Lower leg skin (tissue), 4 donors: ENCODE data around the gene LDLRAP1. TPM values are rescaled to one million over a fixed set of nuclear protein-coding genes. Genes with fewer than 3 reads are reported as not detected.

Source experiments
- DNase-seq, 2 donors: peaks; one replicate each; pipeline ENCODE4 v3.0.0-alpha.2; 2019; ENCODE audit warnings: low spot score in 2 of 2
- H3K4me3 ChIP-seq: fragments of 200-600 bp; sonication (generic); 2 replicates; pipeline ENCODE4 v1.5.1; 2017; ENCODE audit warnings: mild to moderate bottlenecking, low read depth; ENCODE audit not compliant: poor library complexity, severe bottlenecking
- CTCF ChIP-seq, 3 donors: fragments of 450-650 bp; IDR thresholded peaks; one replicate each; pipeline ENCODE4 v1.5.1; 2016; ENCODE audit warnings: antibody characterized with exemption in 3 of 3, mild to moderate bottlenecking in 3 of 3, moderate library complexity in 2 of 3
- POLR2A ChIP-seq, 2 donors: fragments of 450-650 bp; IDR thresholded peaks; one replicate each; pipeline ENCODE4 v1.6.1; 2016 to 2017; ENCODE audit warnings: antibody characterized with exemption in 2 of 2, mild to moderate bottlenecking in 1 of 2, moderate library complexity in 1 of 2
- WGBS, 2 donors: methylation state at CpG; one replicate each; pipeline ENCODE4 v1.1.5; 2018; 5-methylcytosine and 5-hydroxymethylcytosine counted together
- intact Hi-C: fragments of 100-400 bp; cut with DNase I; formaldehyde crosslinking; loops from one replicate; pipeline ENCODE4 v1.15.0; 2023; ENCODE audit warnings: low total_unique reads
- total RNA-seq, 4 donors: library from RNA; depleted of rRNA; stranded (reverse); fragments of >200 nt; gene quantifications; one replicate each; pipeline ENCODE4 v1.1.0, GENCODE V29; 2016

LDLRAP1 gene
- total RNA-seq, 4 donors from 2014 or later, result 26.9 to 36.7 (median 27.2) TPM

- no peak overlapping the region for H3K4me3 ChIP-seq
- 71 to 75% methylated on average over 6 of the region's 6 CpGs for WGBS, 2 donors
- no peak for TF ChIP-seq CTCF (IDR thresholded peaks at IDR 0.05)
- no peak for TF ChIP-seq POLR2A (IDR thresholded peaks at IDR 0.05)
- intact Hi-C loops, result no loop called here
- no peak for DNase-seq
Measured at GRCh38 chr1:25559031-25559430, 15.6 kb downstream of the LDLRAP1 start.

DNA sequence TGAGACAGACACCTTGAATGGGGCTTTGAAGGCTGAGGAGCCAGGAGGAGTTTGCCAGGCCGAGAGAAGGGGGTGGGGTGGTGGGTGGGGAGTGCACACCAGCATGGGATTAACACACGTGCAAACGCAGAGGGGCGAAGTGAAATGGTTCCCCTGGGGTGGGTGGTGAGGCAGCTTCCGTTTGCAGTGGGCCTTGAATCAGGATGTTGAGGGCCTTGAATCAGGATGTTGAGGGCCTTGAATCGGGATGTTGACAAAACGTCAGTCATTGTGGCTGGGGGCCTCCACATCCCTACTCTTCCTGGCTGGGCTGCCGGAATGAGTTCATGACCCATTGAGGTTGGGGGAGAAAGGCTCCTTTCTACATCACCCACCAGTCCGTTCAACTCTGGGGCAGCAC is 16.6 kb downstream of the LDLRAP1 start:
- intact Hi-C loops, result no loop called here
- H3K4me3 ChIP-seq, result no peak overlapping the region
- no peak for TF ChIP-seq CTCF (IDR thresholded peaks at IDR 0.05)
- no peak for TF ChIP-seq POLR2A (IDR thresholded peaks at IDR 0.05)
- WGBS, 2 donors, result 59 to 73% methylated on average over 7 to 9 of the region's 9 CpGs
- DNase-seq, result no peak

DNA sequence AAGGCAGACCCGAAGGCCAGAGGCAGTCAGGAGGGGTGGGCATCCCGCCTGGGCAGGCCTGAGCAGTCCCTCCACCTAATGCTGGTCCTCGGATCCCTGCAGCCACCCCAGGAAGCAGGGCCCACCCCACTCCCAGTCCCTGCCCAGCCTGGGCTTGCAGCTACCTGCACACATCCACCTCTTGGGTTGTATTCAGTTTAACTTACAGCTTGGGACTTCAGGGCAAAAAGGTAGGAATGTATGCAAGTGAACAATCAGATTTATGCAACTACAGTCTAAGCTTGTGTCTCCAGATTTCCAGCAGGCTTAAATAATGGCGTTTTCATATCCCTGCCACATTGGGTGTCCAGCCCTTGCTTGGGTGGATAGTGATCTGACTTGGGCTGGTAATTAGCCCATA is 17.4 kb downstream of the LDLRAP1 start:
- 59 to 66% methylated on average over 4 of the region's 4 CpGs for WGBS, 2 donors
- DNase-seq, result no peak
- intact Hi-C loops, result no loop called here
- TF ChIP-seq CTCF (IDR thresholded peaks at IDR 0.05), result no peak
- no peak for TF ChIP-seq POLR2A (IDR thresholded peaks at IDR 0.05)
- no peak overlapping the region for H3K4me3 ChIP-seq

- no peak overlapping the region for H3K4me3 ChIP-seq
- no peak for DNase-seq
- intact Hi-C loops, result no loop called here
- TF ChIP-seq POLR2A (IDR thresholded peaks at IDR 0.05), result no peak
- no peak for TF ChIP-seq CTCF (IDR thresholded peaks at IDR 0.05)
- WGBS, 2 donors, result 40 to 50% methylated on average over 8 of the region's 8 CpGs
Measured at GRCh38 chr1:25561421-25562100, 18.2 kb downstream of the LDLRAP1 start.

GRCh38 chr1:25562101-25562927 is 18.9 kb downstream of the LDLRAP1 start:
- no peak for TF ChIP-seq CTCF (IDR thresholded peaks at IDR 0.05)
- intact Hi-C loops, result no loop called here
- no peak for DNase-seq
- WGBS, 2 donors, result 54 to 59% methylated on average over 8 of the region's 8 CpGs
- H3K4me3 ChIP-seq, result no peak overlapping the region
